Adrenal gland (tissue), 12 donors: ENCODE data around the gene CLCF1. TPM values are rescaled to one million over a fixed set of nuclear protein-coding genes. Genes with fewer than 3 reads are reported as not detected.

Source experiments
- DNase-seq, 7 donors: peaks; one replicate each; pipeline ENCODE4 v3.0.0-alpha.2; 2019 to 2020
- H3K27ac ChIP-seq, 5 donors: fragments of 200-600 bp; sonication (generic) in 4 of 5; 1 replicate in 3 of 5; 2 replicates in 2 of 5; pipeline versions ENCODE4 v1.5.1 to v1.8.0; 2016 to 2020; ENCODE audit warnings: mild to moderate bottlenecking in 1 of 5
- H3K27me3 ChIP-seq: fragments of 200-600 bp; 2 replicates; pipeline ENCODE4 v1.8.0; 2021
- H3K36me3 ChIP-seq, 2 donors: fragments of 200-600 bp; replicated peaks in 1 of 2; 1 replicate in 1 of 2; 2 replicates in 1 of 2; pipeline versions ENCODE4 v1.5.1 to v1.8.0; 2018 to 2022
- H3K4me1 ChIP-seq, 2 donors: fragments of 200-600 bp; replicated peaks in 1 of 2; 1 replicate in 1 of 2; 2 replicates in 1 of 2; pipeline versions ENCODE4 v1.5.1 to v1.8.0; 2018 to 2021
- H3K4me3 ChIP-seq, 4 donors: fragments of 200-600 bp; sonication (generic) in 3 of 4; one replicate each; pipeline ENCODE4 v1.5.1; 2016 to 2018
- H3K9me3 ChIP-seq, 3 donors: fragments of 200-600 bp; sonication (generic) in 1 of 3; replicated peaks in 1 of 3; 1 replicate in 2 of 3; 2 replicates in 1 of 3; pipeline versions ENCODE4 v1.5.1 to v1.8.0; 2016 to 2021
- POLR2A ChIP-seq, 2 donors: fragments of 450-650 bp; IDR thresholded peaks; one replicate each; pipeline ENCODE4 v1.6.1; 2017; ENCODE audit warnings: antibody characterized with exemption in 2 of 2, mild to moderate bottlenecking in 2 of 2, moderate library complexity in 1 of 2
- WGBS, 4 donors: extraction: QIAGEN DNeasy Blood & Tissue Kit in 2 of 4; methylation state at CpG; one replicate each; pipeline versions ENCODE4 v1.1.5 to v1.1.7; 2013 to 2017; 5-methylcytosine and 5-hydroxymethylcytosine counted together
- intact Hi-C, 2 donors: fragments of 100-400 bp; cut with DNase I; formaldehyde crosslinking; loops; one replicate each; pipeline versions ENCODE4 v1.14.1 to v1.15.0; 2022 to 2023
- polyA plus RNA-seq, 3 donors: library from polyadenylated mRNA; stranded (reverse); fragments of 200-250 nt in 2 of 3; fragments of 350-450 nt in 1 of 3; fragmentation: Illumina TruSeq in 1 of 3; extraction: RNeasy Lipid Tissue Mini Kit (QIAGEN cat#74804) in 1 of 3; gene quantifications; one replicate each; pipeline ENCODE4 v1.2.3, GENCODE V29; 2013 to 2014
- total RNA-seq, 9 donors: library from RNA; depleted of rRNA in 4 of 9; stranded (reverse); fragments of >200 nt in 4 of 9; fragments of 120-200 nt in 1 of 9; fragmentation: NEBNext Ultra II Directional in 1 of 9; extraction: Animal tissue kit (Norgen Biotek cat#: 25700) in 1 of 9; gene quantifications; one replicate each; pipeline versions ENCODE4 v1.1.0 to v1.2.4, GENCODE V29; 2013 to 2023
- TF ChIP-seq, protein P1 (sequence below), 6 experiments: fragments of 450-650 bp in 4 of 6; fragments of 200-600 bp in 2 of 6; sonication (generic) in 1 of 6; IDR thresholded peaks; 1 replicate in 5 of 6; 2 replicates in 1 of 6; pipeline versions ENCODE4 v1.5.1 to v1.8.0; 2016 to 2021; ENCODE audit warnings: antibody characterized with exemption in 6 of 6, mild to moderate bottlenecking in 2 of 6, moderate library complexity in 1 of 6
- donor health status: healthy with polysubstance abuse.
- donor health status: Bipolar disorder and iron deficiency.
- donor health status: DM: yes; HTN: yes; CAD: no.
- donor health status: DM: no; HTN: no; CAD: no.
- donor health status: DM: no; HTN: no; CAD: no.
- donor health status: DM: yes; HTN: yes; CAD: no.

Gene CLCF1
- total and polyA plus RNA-seq, 12 donors = 0.17 to 16.1 (median 3.1) TPM

DNA sequence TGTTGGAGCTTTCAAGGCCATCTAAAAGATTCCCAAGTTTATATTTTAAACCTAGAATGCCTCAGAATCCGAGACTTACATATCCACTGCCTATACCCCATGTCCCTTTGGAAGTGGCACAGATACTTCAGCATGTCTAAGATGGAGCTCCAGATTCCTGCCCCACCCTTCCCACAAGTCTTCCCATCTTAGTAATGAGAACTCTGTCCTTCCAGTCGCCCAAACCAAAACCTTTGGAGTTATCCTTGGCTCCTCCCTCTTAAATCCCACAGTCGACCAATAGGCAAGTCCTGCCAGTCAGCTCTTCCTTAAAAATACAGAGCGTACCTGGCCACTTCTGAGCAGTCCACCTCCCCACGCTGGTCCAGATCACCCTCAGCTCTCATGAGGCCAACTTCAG is 24.4 kb downstream of the CLCF1 start:
- intact Hi-C loops = loop anchor here in 1 of 2 donors (5.0 kb wide), 1 partner anchor 33 kb away; no protein-coding TSS in a partner anchor

DNA sequence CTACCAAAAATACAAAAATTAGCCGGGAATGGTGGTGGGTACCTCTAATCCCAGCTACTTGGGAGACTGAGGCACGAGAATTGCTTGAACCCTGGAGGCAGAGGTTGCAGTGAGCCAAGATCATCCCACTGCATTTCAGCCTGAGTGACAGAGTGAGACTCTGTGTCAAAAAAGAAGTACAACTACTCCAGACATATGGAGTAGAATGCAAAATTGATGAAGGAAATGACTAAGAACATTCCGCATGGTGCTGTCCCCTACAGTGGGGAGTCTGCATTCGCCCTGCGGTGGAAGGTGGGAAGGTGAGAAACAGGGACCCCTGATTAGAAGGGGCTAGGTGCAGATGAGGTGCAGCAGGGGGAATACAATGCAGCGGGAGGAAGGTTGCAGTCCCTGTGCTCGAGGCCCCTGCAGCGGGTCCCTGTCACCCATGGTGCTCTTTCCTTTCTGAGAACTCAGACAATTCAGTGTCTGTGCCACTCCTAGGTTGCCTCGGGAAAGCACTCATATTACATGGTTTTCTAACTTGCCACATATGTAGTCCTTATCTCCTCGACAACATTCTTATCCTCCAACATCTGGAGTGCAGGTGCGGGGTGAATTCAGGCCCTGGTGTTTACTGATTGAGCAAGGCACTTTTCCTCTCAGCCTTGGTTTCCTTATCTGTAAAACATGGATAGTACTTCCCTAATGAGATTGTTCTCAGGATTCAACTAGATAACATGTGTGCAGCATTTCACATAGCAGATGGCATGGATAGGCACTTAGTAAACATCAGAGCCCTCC is 25.2 kb downstream of the CLCF1 start:
- H3K36me3 ChIP-seq = no peaks in the 10 kb centered on the region
- H3K27me3 ChIP-seq = no peaks in the 10 kb centered on the region
- no peak overlapping the region for H3K27ac ChIP-seq
- H3K4me1 ChIP-seq = peaks cover 18 to 25% of the 10 kb centered on the region in 2 donors
- TF ChIP-seq, protein P1, sequence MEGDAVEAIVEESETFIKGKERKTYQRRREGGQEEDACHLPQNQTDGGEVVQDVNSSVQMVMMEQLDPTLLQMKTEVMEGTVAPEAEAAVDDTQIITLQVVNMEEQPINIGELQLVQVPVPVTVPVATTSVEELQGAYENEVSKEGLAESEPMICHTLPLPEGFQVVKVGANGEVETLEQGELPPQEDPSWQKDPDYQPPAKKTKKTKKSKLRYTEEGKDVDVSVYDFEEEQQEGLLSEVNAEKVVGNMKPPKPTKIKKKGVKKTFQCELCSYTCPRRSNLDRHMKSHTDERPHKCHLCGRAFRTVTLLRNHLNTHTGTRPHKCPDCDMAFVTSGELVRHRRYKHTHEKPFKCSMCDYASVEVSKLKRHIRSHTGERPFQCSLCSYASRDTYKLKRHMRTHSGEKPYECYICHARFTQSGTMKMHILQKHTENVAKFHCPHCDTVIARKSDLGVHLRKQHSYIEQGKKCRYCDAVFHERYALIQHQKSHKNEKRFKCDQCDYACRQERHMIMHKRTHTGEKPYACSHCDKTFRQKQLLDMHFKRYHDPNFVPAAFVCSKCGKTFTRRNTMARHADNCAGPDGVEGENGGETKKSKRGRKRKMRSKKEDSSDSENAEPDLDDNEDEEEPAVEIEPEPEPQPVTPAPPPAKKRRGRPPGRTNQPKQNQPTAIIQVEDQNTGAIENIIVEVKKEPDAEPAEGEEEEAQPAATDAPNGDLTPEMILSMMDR (IDR thresholded peaks at IDR 0.05) = no peak
- TF ChIP-seq POLR2A (IDR thresholded peaks at IDR 0.05) = no peak
- intact Hi-C loops = loop anchor here in 1 of 2 donors (5.0 kb wide), 1 partner anchor 34 kb away; no protein-coding TSS in a partner anchor
- H3K9me3 ChIP-seq = no peaks in the 10 kb centered on the region
- no peak for DNase-seq
- H3K4me3 ChIP-seq = no peak overlapping the region
- WGBS, 4 donors = 69 to 83% (median 81%) methylated on average over 9 to 11 of the region's 11 CpGs

More for the DNA sequence above, 24.4 kb downstream of the CLCF1 start:
- H3K4me1 ChIP-seq = peaks cover 22 to 28% of the 10 kb centered on the region in 2 donors
- H3K36me3 ChIP-seq = no peaks in the 10 kb centered on the region
- DNase-seq = no peak
- H3K27ac ChIP-seq = no peak overlapping the region
- WGBS, 4 donors = 75 to 85% (median 83%) methylated on average over 5 of the region's 5 CpGs
- H3K27me3 ChIP-seq = no peaks in the 10 kb centered on the region
- no peak for TF ChIP-seq POLR2A (IDR thresholded peaks at IDR 0.05)
- TF ChIP-seq, protein P1 (IDR thresholded peaks at IDR 0.05) = no peak
- H3K9me3 ChIP-seq = no peaks in the 10 kb centered on the region
- H3K4me3 ChIP-seq = no peak overlapping the region

DNA sequence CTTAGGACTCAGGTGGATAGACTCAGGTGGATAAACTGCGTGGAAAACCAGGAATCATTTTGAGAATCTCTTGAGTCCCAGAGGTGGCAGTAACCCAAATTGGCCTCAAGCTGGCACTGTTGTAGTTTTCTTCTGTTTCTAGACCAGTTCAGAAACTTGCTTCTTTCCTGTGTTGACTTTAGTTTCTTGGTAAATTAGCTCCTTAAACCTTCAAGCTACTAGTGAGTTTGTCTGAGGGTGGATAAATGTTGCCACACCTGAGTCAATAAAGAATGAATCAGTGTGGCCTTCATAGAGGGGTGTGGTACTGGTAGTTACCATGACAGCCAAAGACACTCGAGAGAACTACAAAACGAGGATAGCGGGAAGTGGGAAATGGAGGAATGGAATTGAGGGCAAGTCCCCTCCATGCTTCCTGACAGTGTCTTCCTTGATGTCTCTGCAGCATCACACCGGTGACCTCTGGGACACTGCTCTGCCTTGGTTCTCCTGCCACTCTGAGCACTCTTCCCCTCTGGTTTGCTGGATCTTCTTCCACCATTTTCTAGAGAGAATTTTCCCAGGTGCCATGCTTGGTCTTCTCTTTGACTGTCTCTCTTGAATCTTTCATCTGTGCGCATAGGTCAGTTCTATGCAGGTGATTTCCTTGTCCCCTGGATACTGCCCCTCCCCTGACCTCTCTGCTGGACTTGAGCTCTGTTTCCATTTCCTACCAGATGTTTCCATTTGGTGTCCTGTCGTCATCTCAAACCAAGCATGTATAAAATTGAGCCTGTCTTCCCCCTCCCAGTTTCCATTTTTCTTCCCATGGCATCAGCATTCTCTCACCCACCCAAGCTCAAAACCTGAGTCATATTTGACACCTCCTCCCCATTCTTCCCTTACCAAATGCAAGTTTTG is 27.2 kb downstream of the CLCF1 start:
- Histone ChIP-seq H3K4me1 (peaks cover 0 to 6% of the 10 kb centered on the region in 2 donors), H3K36me3 (no peaks in the 10 kb centered on the region), H3K27ac (no peak overlapping the region), H3K27me3 (no peaks in the 10 kb centered on the region), H3K4me3 (no peak overlapping the region), H3K9me3 (no peaks in the 10 kb centered on the region)
- 67 to 71% (median 70%) methylated on average over 7 of the region's 7 CpGs for WGBS, 4 donors
- intact Hi-C loops = loop anchor here in 1 of 2 donors (5.0 kb wide), 1 partner anchor 36 kb away; no protein-coding TSS in a partner anchor
- no peak for TF ChIP-seq POLR2A (IDR thresholded peaks at IDR 0.05)
- TF ChIP-seq, protein P1 (IDR thresholded peaks at IDR 0.05) = peak; percentile 26 to 56 (median 44)
- peak in 2 of 7 donors; percentile 46 to 61 for DNase-seq
